Osteocyte (in vitro differentiated cells): ENCODE data around the gene AGMAT. TPM values are rescaled to one million over a fixed set of nuclear protein-coding genes. Genes with fewer than 3 reads are reported as not detected.

Experiments used
- DNase-seq: peaks from one replicate; pipeline ENCODE4 v3.0.0; 2021; ENCODE audit warnings: mixed read lengths; ENCODE audit not compliant: unreplicated experiment; ENCODE audit errors: extremely low spot score
- H3K27ac Mint-ChIP-seq: one replicate; pipeline ENCODE4 v1.8.0; 2021; ENCODE audit warnings: mild to moderate bottlenecking, mixed read lengths; ENCODE audit not compliant: unreplicated experiment
- H3K27me3 Mint-ChIP-seq: one replicate; pipeline ENCODE4 v1.8.0; 2021; ENCODE audit warnings: mixed read lengths; ENCODE audit not compliant: unreplicated experiment
- H3K36me3 Mint-ChIP-seq: one replicate; pipeline ENCODE4 v1.8.0; 2021; ENCODE audit warnings: mixed read lengths; ENCODE audit not compliant: unreplicated experiment
- H3K4me1 Mint-ChIP-seq: one replicate; pipeline ENCODE4 v1.8.0; 2021; ENCODE audit warnings: mixed read lengths; ENCODE audit not compliant: unreplicated experiment
- H3K4me3 Mint-ChIP-seq: one replicate; pipeline ENCODE4 v1.8.0; 2021; ENCODE audit warnings: mild to moderate bottlenecking, moderate library complexity, mixed read lengths; ENCODE audit not compliant: unreplicated experiment
- H3K9me3 Mint-ChIP-seq: one replicate; pipeline ENCODE4 v1.8.0; 2021; ENCODE audit warnings: mixed read lengths; ENCODE audit not compliant: unreplicated experiment
- total RNA-seq: library from RNA; stranded (reverse); gene quantifications from 2 replicates; pipeline ENCODE4 v1.2.1, GENCODE V29; 2021
- TF ChIP-seq, protein P1 (sequence below): fragments of 200-600 bp; sonication (generic); IDR thresholded peaks from 2 replicates; pipeline ENCODE4 v1.5.0; 2021; ENCODE audit warnings: antibody characterized with exemption, mild to moderate bottlenecking, moderate library complexity

AGMAT gene
- total RNA-seq, 1 donor from 2014 or later = 0.19 TPM

DNA sequence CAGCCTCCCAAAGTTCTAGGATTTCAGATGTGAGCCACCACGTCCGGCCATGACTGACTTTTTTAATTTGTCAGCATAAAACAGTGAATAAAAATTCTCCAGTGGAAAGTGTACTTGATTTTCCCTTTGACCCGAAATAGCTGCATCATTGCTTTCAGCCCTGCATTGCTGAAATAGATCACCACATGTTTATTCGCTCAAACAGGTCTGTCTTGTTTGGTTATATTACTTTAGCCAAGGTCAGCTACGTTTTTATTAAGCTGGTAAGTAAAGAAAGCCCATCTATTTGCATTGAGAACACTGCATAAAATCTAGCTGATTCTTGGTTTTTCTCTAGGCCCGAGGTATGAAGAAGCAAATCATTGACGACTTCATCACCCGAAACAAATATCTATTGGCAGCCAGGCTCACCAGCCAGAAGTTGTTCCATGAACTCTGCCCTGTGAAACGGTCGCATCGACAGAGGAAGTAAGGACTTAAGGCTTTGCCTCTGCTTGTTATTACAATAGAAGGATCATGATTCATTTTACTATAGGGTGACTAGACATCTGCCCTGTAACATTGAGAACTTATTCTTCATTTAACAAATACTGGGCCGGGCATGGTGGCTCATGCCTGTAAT lies 25.6 kb downstream of the AGMAT start:
- Mint-ChIP-seq H3K9me3 (no peaks in the 10 kb centered on the region), H3K36me3 (peaks cover 39% of the 10 kb centered on the region), H3K27me3 (no peaks in the 10 kb centered on the region), H3K4me3 (no peak overlapping the region), H3K27ac (no peak overlapping the region), H3K4me1 (no peaks in the 10 kb centered on the region)
- no peak for DNase-seq
- TF ChIP-seq, protein P1, sequence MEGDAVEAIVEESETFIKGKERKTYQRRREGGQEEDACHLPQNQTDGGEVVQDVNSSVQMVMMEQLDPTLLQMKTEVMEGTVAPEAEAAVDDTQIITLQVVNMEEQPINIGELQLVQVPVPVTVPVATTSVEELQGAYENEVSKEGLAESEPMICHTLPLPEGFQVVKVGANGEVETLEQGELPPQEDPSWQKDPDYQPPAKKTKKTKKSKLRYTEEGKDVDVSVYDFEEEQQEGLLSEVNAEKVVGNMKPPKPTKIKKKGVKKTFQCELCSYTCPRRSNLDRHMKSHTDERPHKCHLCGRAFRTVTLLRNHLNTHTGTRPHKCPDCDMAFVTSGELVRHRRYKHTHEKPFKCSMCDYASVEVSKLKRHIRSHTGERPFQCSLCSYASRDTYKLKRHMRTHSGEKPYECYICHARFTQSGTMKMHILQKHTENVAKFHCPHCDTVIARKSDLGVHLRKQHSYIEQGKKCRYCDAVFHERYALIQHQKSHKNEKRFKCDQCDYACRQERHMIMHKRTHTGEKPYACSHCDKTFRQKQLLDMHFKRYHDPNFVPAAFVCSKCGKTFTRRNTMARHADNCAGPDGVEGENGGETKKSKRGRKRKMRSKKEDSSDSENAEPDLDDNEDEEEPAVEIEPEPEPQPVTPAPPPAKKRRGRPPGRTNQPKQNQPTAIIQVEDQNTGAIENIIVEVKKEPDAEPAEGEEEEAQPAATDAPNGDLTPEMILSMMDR = no peak

DNA sequence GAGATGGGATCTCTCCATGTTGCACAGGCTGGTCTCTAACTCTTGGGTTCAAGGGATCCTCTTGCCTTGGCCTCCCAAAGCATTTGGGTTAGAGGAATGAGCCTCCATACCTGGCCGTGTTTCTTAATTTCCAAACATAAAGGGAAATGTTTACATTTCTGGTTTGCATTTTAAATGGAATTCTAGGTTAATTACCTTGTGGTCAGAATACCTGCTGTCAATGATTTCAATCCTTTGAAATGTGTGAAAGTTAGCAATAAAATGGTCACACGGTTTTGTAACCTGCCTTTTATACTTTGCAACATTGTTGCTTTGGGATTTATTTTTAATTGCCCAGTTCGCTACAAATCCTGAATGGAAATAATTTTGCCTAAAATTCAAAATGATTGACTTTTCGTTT lies 26.3 kb downstream of the AGMAT start:
- no peak overlapping the region for H3K4me3 Mint-ChIP-seq
- H3K9me3 Mint-ChIP-seq = no peaks in the 10 kb centered on the region
- no peaks in the 10 kb centered on the region for H3K27me3 Mint-ChIP-seq
- H3K27ac Mint-ChIP-seq = no peak overlapping the region
- no peaks in the 10 kb centered on the region for H3K4me1 Mint-ChIP-seq
- no peak for DNase-seq
- TF ChIP-seq, protein P1 = no peak
- peaks cover 33% of the 10 kb centered on the region for H3K36me3 Mint-ChIP-seq

DNA sequence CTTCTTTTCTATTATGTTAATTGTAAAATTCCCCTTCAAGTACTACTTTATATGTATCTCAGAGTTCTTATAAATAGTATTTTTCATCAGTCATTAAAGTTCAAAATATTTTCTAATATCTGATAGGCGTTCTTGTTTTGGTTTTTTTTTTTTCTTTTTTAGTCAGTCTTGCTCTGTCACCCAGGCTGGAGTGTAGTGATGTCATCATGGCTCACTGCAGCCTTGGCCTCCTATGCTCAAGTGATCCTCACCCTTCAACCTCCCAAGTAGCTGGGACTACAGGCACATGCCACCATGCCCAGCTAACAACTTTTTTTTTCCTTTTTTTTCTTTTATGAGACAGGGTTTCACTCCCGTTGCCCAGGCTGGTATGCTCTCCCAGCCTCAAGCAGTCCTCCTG lies 27.3 kb downstream of the AGMAT start:
- Mint-ChIP-seq H3K27ac (no peak overlapping the region), H3K4me3 (no peak overlapping the region), H3K9me3 (no peaks in the 10 kb centered on the region), H3K27me3 (no peaks in the 10 kb centered on the region), H3K36me3 (peaks cover 31% of the 10 kb centered on the region), H3K4me1 (no peaks in the 10 kb centered on the region)
- TF ChIP-seq, protein P1 = no peak
- DNase-seq = no peak

DNA sequence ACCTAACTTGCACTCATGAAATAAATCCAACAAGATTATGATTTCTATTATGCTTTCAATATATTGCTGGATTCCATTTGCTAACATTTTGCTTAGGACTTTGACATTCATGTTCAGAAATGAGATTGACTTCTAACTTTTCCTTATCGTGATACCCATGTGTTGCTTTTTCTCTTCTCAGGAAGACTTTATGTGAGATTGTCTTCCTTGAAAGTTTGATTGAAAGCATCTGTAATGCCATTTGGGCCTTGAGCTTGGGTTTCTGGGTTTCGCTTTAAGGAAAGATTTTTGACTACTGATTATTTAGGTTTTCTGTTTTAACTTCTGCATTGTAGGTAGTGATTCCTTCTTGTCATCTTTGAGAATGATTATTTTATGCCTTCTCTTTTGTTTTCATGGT lies 27.8 kb downstream of the AGMAT start:
- no peaks in the 10 kb centered on the region for H3K4me1 Mint-ChIP-seq
- TF ChIP-seq, protein P1 = no peak
- H3K27ac Mint-ChIP-seq = no peak overlapping the region
- H3K9me3 Mint-ChIP-seq = no peaks in the 10 kb centered on the region
- H3K27me3 Mint-ChIP-seq = no peaks in the 10 kb centered on the region
- H3K36me3 Mint-ChIP-seq = peaks cover 27% of the 10 kb centered on the region
- no peak for DNase-seq
- H3K4me3 Mint-ChIP-seq = no peak overlapping the region

DNA sequence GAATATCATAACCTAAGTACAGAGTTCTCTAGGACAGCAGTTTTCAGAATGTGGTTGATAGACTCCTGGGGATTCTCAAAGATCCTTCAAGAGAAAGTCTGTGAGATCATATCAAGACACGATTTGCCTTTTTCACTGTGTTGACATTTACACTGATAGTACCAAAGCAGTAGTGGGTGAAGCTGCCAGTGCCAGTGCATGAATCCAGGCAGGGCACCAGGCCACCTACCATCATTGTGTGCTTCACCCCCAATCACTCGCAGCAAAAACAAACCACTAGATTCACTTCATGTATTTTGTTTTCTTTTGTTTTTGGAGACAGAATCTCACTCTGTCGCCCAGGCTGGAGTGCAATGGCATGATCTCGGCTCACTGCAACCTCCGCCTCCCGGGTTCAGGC lies 34.3 kb downstream of the AGMAT start:
- H3K9me3 Mint-ChIP-seq = no peaks in the 10 kb centered on the region
- DNase-seq = peak; percentile 42
- no peaks in the 10 kb centered on the region for H3K27me3 Mint-ChIP-seq
- TF ChIP-seq, protein P1 = no peak
- peaks cover 41% of the 10 kb centered on the region for H3K36me3 Mint-ChIP-seq
- no peak overlapping the region for H3K4me3 Mint-ChIP-seq
- H3K4me1 Mint-ChIP-seq = no peaks in the 10 kb centered on the region
- no peak overlapping the region for H3K27ac Mint-ChIP-seq
